Activated T-cell treated with anti-CD3 and anti-CD28 coated beads, Interleukin-2, amount 50 U/mL, for 24 hours (primary cell): ENCODE measurements around the gene CBX2.

Experiments used
- DNase-seq: peaks from one replicate; pipeline ENCODE4 v3.0.0-alpha.2; 2020
- H3K27ac Mint-ChIP-seq: 2 replicates; pipeline ENCODE4 v1.8.0; 2020; ENCODE audit warnings: mild to moderate bottlenecking, mixed read lengths
- H3K27me3 Mint-ChIP-seq: 2 replicates; pipeline ENCODE4 v1.8.0; 2020; ENCODE audit warnings: mixed read lengths
- H3K36me3 Mint-ChIP-seq: 2 replicates; pipeline ENCODE4 v1.8.0; 2020; ENCODE audit warnings: low read depth, mixed read lengths
- H3K4me1 Mint-ChIP-seq: 2 replicates; pipeline ENCODE4 v1.8.0; 2020; ENCODE audit warnings: low read depth, mixed read lengths
- H3K4me3 Mint-ChIP-seq: 2 replicates; pipeline ENCODE4 v1.8.0; 2020; ENCODE audit warnings: mild to moderate bottlenecking, moderate library complexity, mixed read lengths
- H3K9me3 Mint-ChIP-seq: 2 replicates; pipeline ENCODE4 v1.8.0; 2020; ENCODE audit warnings: mixed read lengths

CBX2 gene

DNA sequence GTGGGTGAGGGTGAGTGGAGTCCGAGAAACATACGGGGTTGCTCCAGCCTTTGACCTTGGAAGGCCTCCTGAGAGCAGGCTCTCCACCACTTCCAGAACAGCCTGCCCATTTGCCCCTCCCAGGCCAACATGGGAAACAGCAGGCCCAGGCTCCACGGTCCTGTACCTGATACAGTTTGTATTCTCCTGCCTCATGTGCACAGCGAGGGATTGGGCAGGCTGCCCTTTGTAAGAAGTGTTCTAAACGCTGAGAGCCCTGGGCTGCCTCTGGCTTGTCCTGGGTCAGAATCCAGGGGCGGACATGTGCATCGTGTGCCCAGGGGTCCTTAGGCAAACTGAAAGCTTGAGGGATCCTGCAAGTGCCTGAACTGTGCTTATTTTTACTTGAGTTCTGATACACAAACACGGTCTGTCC is 3.4 kb upstream of the CBX2 start:
- Mint-ChIP-seq H3K27me3 (peaks cover 69% of the 10 kb centered on the region), H3K4me1 (peaks cover 17% of the 10 kb centered on the region), H3K4me3 (no peak overlapping the region), H3K27ac (no peak overlapping the region), H3K36me3 (no peaks in the 10 kb centered on the region), H3K9me3 (no peaks in the 10 kb centered on the region)
- DNase-seq = no peak

GRCh38 chr17:79775632-79776031 is 2.3 kb upstream of the CBX2 start:
- Mint-ChIP-seq H3K4me3 (no peak overlapping the region), H3K27ac (no peak overlapping the region), H3K4me1 (peaks cover 17% of the 10 kb centered on the region), H3K27me3 (peaks cover 72% of the 10 kb centered on the region), H3K36me3 (no peaks in the 10 kb centered on the region), H3K9me3 (no peaks in the 10 kb centered on the region)
- DNase-seq = no peak

GRCh38 chr17:79776376-79777119 is 1.4 kb upstream of the CBX2 start:
- Mint-ChIP-seq H3K27me3 (peaks cover 81% of the 10 kb centered on the region), H3K4me3 (peak overlapping the region; percentile 67), H3K36me3 (no peaks in the 10 kb centered on the region), H3K27ac (no peak overlapping the region), H3K4me1 (peaks cover 17% of the 10 kb centered on the region), H3K9me3 (no peaks in the 10 kb centered on the region)
- DNase-seq = no peak

DNA sequence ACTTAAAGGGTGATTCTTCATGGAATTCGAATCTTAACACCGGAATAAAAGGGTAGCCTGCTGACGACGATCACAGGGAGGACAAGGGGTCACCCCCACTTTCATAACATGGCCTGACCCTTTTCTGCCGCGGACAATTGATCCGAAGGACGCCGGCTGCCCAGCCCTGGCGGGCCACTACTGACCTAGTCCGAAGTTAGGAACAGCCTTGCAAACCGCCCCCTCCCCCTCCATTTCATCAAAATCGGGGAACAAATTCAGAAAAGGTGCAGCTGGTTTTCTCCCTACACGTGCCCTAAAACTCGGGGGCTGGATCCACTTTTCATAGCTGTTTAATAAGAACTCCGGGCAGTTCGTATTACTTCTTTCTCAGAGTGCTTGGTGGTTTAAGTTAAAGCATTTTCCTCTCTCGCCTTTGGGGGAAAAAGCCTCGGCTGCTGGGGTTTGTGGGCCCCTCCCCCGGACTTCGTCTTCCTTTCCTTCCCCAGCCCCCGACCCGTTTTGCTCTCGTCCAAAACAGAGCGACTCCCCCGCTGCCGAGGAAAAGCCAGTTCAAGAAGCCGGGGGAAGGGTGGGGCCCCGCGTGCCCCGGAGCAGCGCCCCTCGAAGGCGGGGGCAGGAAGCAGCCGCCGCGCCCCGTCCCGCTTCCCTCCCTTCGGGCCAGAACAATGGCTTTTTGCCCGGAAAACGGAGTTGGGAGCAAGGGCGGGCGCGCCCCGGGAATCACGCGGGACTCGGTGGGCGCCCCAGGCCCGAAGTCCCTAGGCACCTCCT is 641 bp upstream of the CBX2 start:
- peak; percentile 68 for DNase-seq
- H3K4me1 Mint-ChIP-seq = peaks cover 21% of the 10 kb centered on the region
- no peaks in the 10 kb centered on the region for H3K36me3 Mint-ChIP-seq
- H3K27me3 Mint-ChIP-seq = peaks cover 86% of the 10 kb centered on the region
- peak overlapping the region; percentile 67 for H3K4me3 Mint-ChIP-seq
- no peak overlapping the region for H3K27ac Mint-ChIP-seq
- no peaks in the 10 kb centered on the region for H3K9me3 Mint-ChIP-seq

GRCh38 chr17:79778504-79779083 is 646 bp downstream of the CBX2 start:
- H3K4me3 Mint-ChIP-seq = peak overlapping the region; percentile 80
- DNase-seq = peak; percentile 44
- H3K4me1 Mint-ChIP-seq = peaks cover 21% of the 10 kb centered on the region

GRCh38 chr17:79779084-79779529 is 1.2 kb downstream of the CBX2 start:
- no peaks in the 10 kb centered on the region for H3K9me3 Mint-ChIP-seq
- peak overlapping the region; percentile 80 for H3K4me3 Mint-ChIP-seq
- peak overlapping the region; percentile 76 for H3K27ac Mint-ChIP-seq
- H3K36me3 Mint-ChIP-seq = no peaks in the 10 kb centered on the region
- peaks cover 21% of the 10 kb centered on the region for H3K4me1 Mint-ChIP-seq
- peaks cover 82% of the 10 kb centered on the region for H3K27me3 Mint-ChIP-seq
- no peak for DNase-seq

More at GRCh38 chr17:79778504-79779083, 646 bp downstream of the CBX2 start:
- H3K27me3 Mint-ChIP-seq = peaks cover 86% of the 10 kb centered on the region
- H3K9me3 Mint-ChIP-seq = no peaks in the 10 kb centered on the region
- H3K27ac Mint-ChIP-seq = peak overlapping the region; percentile 76
- H3K36me3 Mint-ChIP-seq = no peaks in the 10 kb centered on the region

DNA sequence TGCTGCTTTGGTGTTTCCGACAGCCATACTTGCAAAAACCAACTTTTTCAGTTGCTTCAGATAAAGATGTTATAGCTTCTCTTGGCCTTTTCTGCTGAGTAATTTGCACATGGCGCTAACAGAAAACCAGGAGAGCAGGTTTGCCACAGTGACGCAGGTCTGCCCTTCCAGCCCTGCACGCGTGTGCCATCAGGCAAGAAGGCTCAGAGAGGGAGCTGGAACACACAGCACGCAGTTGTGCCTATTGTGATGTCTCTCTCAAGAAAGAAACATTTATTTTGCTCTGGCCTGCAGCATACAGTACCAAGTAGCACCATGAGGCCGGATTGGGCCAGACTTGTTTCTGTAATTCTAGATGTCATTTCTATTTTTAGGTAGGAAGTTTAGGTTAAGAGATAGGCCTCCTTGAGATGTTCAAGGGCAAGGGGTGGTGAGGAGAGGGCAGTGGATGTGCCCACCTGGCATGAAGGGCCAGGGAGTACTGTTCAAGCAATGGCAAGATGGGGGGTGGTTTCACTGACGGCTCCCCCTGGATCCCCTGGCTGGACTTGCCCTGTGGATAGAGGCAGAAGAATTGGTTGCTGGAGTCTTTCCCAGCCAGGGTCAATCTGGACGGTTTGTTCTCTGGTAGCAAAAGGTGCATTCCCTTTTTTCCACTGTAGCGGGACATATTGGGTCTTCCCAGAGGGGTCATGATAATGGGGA is 1.9 kb downstream of the CBX2 start:
- Mint-ChIP-seq H3K9me3 (no peaks in the 10 kb centered on the region), H3K4me3 (peak overlapping the region; percentile 80), H3K36me3 (no peaks in the 10 kb centered on the region), H3K4me1 (peaks cover 21% of the 10 kb centered on the region), H3K27ac (no peak overlapping the region), H3K27me3 (peaks cover 75% of the 10 kb centered on the region)
- no peak for DNase-seq

DNA sequence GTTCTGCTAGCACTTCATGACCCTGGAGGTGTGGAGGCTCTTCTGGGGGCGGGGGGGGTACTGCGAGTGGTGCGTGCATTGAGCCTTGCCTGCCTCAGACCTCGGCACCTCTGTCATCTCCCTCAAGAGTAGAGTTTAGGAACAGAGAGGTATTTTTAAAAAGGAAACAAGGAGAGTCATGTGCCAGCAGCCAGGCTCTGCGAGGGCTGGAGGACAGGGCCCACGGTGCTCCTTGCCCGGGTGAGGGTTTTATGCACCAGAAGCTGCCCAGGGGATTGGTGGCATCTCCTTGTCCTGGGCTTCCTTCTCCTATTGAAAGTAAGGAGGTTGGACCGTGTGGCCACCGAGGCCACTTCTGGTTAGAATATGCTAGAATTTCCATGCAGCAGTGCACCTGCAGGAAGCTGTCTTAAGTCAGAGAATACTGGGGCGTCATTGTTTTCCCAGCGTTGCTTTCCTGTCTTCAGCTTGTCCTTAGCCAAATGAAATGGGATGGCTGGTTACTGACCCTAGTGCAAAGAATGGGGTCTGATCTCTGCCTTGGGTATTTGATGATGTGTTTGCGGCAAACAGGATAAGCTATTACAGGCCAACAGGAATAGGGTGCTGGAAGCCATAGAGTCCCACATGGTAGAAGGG is 3.2 kb downstream of the CBX2 start:
- no peaks in the 10 kb centered on the region for H3K9me3 Mint-ChIP-seq
- no peak for DNase-seq
- H3K36me3 Mint-ChIP-seq = no peaks in the 10 kb centered on the region
- H3K27ac Mint-ChIP-seq = no peak overlapping the region
- H3K4me3 Mint-ChIP-seq = no peak overlapping the region
- H3K27me3 Mint-ChIP-seq = peaks cover 74% of the 10 kb centered on the region
- H3K4me1 Mint-ChIP-seq = peaks cover 21% of the 10 kb centered on the region

DNA sequence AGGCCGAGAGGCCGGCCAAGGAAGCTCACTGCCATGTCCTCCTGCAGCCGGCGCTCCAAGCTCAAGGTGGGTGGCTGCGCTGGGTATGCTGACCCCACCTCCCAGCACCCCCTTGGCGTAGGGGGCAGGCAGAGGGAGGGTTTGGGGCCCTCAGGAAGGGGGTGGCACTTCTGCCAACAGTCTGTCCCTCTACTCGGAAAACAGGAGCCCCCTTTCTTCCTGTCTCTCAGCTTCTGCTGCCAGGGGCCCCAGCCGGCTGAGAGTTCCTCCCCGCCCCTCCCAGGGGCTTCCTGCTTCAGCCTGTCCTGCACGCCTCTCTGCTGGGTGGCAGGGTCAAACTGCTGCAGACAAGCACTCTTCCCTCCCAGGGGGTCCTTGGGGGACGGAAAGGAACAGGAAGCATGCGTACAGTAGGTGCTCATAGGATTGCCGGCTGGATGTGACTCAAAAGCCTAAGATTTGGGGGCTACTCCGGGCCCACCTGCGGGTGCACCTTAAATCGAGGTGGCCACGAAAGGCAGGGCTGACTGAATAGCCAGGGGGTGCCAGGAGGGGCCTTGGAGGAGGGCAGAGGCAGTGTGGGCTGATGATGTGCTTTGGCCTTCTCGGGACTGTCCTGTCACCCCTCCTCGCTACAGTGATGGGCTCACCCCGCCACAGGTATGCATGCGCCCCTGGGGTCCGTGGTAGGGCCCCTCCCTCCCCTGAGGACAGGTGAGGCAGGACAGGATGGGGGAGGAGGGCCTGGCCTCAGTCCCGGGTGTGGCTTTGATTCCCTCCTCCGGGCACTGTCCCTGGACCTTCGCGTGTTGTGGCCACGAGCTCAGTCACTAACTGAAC is 4.0 kb downstream of the CBX2 start:
- Mint-ChIP-seq H3K36me3 (no peaks in the 10 kb centered on the region), H3K27me3 (peaks cover 71% of the 10 kb centered on the region), H3K27ac (no peak overlapping the region), H3K4me3 (no peak overlapping the region), H3K4me1 (peaks cover 18% of the 10 kb centered on the region), H3K9me3 (no peaks in the 10 kb centered on the region)
- DNase-seq = no peak

DNA sequence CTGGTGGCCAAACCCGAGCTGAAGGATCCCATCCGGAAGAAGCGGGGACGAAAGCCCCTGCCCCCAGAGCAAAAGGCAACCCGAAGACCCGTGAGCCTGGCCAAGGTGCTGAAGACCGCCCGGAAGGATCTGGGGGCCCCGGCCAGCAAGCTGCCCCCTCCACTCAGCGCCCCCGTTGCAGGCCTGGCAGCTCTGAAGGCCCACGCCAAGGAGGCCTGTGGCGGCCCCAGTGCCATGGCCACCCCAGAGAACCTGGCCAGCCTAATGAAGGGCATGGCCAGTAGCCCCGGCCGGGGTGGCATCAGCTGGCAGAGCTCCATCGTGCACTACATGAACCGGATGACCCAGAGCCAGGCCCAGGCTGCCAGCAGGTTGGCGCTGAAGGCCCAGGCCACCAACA is 5.9 kb downstream of the CBX2 start:
- no peaks in the 10 kb centered on the region for H3K36me3 Mint-ChIP-seq
- no peak overlapping the region for H3K4me3 Mint-ChIP-seq
- no peaks in the 10 kb centered on the region for H3K9me3 Mint-ChIP-seq
- no peak overlapping the region for H3K27ac Mint-ChIP-seq
- peaks cover 79% of the 10 kb centered on the region for H3K27me3 Mint-ChIP-seq
- no peak for DNase-seq
- peaks cover 9% of the 10 kb centered on the region for H3K4me1 Mint-ChIP-seq

- Mint-ChIP-seq H3K27me3 (peaks cover 79% of the 10 kb centered on the region), H3K9me3 (no peaks in the 10 kb centered on the region), H3K27ac (no peak overlapping the region), H3K4me3 (no peak overlapping the region), H3K4me1 (peaks cover 4% of the 10 kb centered on the region), H3K36me3 (no peaks in the 10 kb centered on the region)
- DNase-seq = no peak
Measured at GRCh38 chr17:79784353-79785016, 6.5 kb downstream of the CBX2 start.

DNA sequence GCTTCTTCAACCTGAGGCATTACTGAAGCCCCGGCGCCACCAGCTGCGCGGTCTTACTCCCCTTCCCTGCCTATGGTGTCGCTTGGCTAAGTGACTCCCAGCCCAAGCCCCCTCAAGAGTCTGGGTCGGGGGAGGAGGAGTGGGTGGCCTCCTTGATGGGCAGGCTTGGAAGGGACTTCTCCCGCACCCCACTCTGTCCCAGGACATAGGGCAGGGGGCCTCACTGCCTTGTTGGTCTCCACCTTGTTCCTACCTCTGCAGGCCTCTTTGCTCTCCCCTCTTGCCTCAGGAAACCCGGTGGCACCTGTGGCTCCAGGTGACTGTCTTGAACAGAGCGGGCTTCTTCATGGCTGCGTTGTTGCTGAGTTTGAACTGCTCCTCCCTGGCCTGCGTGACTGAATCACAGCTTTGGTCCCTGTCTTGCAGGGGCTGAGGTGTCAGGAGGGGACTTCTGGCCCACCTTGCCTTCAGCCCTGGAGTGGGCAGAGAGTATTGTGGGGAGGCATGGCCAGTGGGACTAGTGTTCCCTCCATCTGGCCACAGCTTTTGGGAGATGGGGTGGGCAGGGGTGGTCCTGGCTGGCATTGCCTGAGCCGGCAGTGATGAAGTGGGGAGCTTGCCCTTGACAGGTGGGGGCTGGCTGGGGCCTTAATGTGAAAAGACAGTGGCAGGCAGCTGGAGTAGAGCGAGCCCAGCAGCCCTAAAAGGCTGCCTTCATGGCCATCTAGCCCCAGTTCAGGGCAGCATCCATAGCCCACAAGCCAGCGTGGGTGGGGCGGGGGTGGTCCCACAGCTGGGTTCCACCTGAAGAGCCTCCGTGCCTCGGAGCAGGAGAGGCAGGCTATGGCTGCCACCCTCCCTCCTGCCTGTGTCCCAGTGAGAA is 7.3 kb downstream of the CBX2 start:
- Mint-ChIP-seq H3K9me3 (no peaks in the 10 kb centered on the region), H3K4me1 (peaks cover 4% of the 10 kb centered on the region), H3K27ac (no peak overlapping the region), H3K36me3 (no peaks in the 10 kb centered on the region), H3K27me3 (peaks cover 75% of the 10 kb centered on the region), H3K4me3 (no peak overlapping the region)
- no peak for DNase-seq
